GF-D8 (cell line): ENCODE measurements around the gene HSP90AA1.
"Not testable (repeated sequence)": the region's sequence is repeated elsewhere in the genome, so short reads cannot be mapped to it uniquely, and the experiment has no call there.

ENCODE experiments used
- DNase-seq: peaks from one replicate; lab custom pipeline; 2025; lab: John Stamatoyannopoulos, UW

The HSP90AA1 gene

DNA sequence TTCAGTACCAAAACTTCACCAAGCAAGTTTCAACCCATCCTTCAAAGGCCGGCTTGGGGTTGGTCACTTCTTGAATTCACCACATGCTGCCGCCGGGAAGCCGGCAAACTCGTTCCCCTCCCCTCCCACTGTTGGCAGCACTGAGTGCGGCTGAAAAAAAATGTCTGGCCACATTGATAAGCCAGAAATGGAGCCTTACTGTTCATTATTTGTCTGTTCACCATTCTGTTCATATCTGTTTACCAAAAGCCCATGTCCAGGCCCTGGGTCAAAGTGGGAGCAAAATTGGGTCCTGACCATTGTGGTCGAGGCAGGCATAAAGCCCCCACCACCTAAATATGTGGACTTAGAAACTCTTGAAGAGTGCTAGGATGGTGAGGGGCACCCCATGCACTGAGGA lies 7.3 kb upstream of the HSP90AA1 start:
- no peak for DNase-seq

DNA sequence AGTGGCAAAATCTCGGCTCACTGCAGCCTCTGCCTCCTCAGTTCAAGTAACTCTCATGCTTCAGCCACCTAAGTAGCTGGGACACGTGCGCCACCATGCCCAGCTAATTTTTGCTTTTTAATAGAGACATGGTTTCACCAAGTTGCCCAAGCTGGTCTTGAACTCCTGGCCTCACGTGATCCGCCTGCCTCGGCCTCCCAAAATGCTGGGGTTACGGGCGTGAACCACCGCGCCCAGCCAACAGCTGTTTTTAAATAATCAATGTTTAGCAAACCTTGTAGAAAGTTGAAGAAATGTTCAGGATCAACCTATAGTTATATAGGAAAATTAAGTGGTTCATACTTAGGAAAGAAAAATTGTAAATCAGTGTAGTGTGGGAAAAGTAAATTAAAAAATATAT lies 6.0 kb upstream of the HSP90AA1 start:
- no peak for DNase-seq

DNA sequence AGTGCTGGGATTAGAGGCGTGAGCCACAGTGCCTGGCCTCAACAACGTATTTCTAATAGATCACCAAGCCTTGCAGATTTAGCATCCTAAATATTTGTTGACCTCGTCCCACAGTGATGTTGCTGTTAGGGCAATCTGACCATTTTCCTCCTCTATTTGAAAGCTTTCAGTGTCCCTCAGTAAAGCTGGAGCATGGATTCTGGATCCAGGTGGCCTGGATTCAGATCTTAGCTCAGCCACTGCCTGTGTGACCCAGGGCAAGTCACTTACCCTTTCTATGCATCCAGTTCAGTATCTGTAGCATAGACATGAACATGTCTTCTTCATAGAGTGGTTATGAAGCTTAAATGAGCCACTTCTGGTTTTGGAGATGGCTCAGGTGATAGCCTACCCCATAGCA lies 3.9 kb upstream of the HSP90AA1 start:
- DNase-seq, result no peak

DNA sequence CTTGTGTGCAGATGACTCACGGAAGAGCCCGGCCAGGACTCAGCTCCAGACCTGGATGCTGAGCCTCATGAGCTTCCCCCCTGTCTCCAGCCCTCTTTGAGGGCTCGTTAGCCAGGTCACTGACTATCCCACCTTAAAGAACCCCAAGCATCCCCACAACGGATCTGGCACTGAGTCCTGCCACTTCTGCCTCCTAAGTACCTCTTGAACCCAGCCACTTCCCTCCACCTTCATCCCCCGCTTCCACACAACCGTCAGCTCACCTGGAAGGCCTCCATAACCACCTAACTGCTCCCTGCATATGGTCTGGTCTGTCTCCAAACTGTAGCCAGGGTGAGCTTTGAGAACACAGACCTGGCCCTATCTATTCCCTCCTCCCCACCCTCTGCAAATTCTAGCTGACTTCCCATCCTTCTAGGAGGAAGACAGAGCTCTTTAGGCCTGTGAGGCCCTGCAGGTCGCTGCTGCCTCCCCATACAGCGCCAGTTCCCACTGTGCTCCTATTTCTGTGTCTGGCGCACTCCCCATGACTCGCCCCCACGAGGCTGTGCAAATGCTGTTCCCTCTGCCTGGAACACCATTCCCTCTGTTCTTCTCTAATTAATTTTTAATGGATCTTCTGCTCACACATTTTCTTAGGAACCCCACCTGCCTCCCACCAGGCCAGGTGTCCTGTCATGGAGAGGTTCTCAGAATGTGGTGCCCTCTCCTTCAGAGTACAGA lies 2.9 kb upstream of the HSP90AA1 start:
- no peak for DNase-seq

DNA sequence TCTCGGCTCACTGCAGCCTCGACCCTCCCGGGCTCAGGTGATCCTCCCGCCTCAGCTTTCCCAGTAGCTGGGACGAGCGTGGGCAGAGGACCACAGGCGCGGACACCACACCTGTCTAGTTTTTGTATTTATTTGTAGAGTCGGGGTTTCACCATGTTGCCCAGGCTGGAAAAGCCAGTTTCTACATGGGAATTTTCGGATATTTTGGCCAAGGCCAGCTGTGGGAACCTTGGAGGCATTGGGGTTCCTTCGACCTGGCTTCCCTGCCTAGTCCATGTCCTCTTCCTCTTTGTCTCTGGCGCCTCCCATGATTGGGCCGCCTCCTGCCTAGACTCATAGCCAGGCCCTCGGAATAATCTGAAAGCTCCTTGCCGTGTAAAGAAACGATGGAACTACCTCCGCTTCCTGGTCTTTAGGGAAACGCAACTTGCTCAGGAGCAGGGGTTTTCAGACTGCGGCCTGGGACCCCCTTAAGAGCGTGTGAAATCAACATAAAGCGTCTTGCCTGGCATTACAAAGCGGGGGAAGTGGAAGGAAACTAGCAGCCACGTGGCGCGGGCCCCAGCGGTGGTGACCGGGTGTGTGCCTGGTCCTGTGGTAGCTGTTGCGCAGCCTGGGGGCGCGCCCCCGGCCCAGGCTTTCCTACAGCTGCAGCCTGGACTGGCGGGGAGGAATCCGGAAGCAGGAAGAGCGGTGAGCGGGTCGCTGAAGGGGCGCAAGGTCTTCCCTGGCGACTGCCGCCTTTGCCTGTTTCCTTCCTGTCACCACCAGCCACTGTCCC lies 1.4 kb upstream of the HSP90AA1 start:
- DNase-seq, result peak; percentile 77

DNA sequence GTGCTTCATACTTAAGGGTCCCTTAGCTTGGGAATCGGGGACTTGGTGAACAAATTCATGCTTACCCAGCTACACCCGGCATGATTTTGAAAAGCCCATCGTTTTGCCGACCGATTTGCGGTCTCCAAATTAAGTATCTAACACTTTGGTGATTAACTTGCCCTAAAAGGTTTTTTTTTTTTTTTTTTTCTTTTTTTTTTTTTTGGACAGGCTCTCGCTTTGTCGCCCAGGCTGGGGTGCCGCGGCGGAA lies 843 bp upstream of the HSP90AA1 start:
- no peak for DNase-seq

DNA sequence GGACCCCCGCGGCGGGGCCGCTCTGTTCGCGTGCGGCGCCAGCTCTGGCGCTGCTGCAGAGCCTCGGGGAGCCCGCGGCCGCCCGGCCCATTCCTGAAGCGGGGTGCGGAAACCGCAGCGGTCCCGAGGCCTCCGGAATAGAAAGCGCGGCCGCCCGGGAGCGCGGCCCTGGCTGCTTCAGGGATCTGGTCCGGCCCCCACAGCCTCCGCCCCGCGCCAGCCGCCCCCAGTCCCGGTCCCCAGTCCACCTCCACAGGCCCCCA lies 204 bp downstream of the HSP90AA1 start:
- DNase-seq, result no peak

DNA sequence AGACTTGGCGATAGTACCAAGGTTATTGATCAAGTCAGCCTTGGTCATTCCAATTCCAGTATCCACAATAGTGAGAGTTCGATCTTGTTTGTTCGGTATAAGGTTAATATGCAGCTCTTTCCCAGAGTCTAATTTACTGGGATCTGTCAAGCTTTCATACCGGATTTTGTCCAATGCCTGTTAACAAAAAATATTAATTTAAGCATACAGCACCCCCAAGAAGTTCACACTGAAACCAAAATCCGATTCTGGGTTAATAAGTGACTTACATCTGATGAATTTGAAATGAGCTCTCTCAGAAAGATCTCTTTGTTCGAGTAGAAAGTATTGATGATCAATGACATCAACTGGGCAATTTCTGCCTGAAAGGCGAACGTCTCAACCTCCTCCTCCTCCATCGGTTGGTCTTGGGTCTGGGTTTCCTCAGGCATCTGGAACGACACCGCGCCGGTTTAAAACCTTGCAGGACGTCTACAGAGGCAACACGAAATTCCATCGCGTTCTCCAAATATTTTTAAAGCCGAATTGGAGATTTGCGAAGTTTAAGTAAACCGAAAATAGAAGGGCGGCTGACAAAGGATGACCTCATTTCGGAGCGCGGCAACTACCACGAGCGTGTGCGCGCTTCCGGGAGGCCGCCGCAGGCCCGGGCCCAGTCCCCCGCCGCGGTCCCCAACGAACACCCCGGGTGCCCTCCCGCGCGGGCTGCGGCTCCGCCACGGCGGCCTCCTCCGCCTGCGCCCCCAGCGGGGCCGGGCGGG lies 716 bp downstream of the HSP90AA1 start:
- DNase-seq, result no peak

DNA sequence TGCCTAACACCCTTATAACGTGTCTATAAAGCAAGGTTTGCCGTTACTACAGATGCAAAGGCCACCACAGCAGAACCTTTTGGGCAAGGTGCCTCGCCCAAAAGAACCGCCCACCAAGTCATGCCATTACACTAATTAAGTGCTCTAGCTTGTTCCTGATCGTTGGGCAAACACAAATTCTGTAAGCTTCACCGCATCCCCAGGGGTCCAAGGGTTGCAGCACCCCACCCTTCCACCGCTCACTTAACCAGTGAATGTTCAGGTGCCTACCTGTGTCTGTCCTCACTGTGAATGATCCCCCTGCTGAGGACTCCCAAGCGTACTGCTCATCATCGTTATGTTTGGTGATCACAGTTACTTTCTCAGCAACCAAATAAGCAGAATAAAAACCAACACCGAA lies 1.4 kb downstream of the HSP90AA1 start:
- DNase-seq, result no peak

DNA sequence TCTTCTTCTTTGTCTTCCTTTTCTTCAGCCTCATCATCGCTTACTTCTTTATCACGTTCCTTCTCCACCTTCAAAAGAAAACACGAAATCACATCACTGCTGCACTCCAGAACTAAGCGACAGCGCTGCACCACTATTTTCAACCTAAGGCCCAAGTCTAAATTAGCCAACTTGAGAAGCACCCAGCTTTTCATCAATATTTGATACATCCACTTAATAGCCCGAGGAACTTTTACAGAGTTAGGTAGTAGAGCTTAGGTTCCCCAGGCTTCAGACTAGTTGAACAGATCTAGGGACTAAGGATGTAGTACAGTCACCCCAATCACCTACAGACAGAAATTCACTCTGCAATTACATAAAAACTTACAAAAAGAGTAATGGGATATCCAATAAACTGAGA lies 1.9 kb downstream of the HSP90AA1 start:
- no peak for DNase-seq

DNA sequence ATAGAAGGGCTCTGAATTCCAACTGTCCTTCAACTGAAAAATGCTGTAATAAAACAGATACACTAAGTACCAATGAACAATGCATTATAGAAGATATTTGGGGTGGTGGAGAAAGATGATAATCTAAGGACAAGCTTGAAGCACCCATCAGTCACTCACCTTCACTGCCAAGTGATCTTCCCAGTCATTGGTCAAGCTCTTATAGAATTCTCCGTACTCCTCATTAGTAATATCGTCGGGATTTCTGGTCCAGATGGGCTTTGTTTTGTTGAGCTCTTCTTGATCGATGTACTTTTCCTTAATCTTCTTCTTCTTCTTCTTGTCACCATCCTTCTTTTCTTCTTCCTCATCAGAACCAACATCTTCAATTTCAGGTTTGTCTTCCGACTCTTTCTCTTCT lies 2.3 kb downstream of the HSP90AA1 start:
- DNase-seq, result not testable (repeated sequence)

DNA sequence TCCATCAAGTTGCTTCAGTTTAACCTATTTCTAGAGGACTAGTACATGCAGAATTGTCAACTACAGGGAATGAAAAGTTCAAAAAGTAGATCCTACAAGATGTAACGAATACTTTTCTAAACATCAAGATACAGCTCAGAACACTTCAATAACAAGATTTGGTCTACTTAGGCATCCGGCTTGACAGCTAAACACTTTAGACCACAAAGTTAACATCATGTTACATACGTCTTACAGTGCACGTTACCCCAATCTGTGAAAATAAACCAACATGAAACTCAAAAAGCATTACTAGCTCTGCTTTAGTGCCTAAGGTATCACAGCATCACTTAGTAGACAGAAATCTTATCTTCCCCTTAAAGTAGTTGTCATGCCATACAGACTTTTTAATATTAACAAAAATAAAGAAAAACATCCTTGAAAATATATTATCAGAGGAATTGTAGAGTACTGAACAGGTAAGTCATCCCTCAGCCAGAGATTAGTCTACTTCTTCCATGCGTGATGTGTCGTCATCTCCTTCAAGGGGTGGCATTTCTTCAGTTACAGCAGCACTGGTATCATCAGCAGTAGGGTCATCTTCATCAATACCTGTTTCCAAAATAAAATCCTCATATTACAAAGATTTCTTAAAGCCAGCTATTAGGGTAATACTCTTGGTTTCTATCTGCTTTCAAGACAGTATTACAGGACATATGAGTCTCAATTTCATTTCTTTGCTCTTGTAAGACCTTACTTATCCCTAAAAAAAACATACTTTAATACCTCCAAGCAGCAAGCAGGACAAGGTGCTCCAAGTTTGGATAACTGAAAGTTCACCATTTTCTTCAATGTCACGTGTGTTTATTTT lies 5.4 kb downstream of the HSP90AA1 start:
- no peak for DNase-seq

DNA sequence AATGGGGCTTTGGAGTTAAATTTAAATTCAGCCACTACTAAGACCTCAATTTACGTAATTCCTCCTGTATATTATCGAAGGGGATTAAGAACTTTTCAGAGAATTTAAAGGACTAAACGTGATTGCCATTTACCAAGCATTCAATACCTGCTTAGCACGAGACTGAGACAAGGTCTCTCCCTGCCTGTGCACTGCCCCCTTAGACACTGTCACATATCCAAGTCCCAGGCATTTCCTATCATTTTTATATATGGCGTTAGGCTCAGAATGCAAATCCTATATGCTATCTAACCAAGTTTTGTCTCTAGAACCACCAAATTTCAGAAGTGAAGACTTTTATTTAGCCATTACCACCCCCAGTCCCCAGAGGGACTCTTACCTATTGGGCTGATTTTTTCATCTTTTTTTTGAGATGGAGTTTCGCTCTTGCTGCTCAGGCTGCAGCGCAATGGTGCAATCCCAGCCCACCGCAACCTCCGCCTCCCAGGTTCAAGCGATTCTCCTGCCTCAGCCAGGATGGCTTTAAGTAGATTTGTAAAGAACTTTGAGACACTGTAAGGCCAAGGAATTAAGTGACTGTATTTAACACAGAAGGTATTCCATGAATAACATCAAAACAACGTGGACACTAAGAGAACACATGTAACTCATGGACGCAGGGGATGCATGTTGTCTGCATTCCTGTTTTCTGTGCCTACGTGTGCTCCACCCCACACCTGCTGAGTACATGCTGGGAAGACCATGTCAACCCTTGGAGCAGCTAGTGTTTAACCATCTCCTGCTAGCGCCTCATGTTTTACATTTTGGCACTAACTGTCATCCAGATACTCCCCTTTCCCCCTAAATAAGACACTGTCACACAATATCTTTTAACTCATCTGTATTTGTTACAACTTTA lies 6.4 kb downstream of the HSP90AA1 start:
- no peak for DNase-seq

DNA sequence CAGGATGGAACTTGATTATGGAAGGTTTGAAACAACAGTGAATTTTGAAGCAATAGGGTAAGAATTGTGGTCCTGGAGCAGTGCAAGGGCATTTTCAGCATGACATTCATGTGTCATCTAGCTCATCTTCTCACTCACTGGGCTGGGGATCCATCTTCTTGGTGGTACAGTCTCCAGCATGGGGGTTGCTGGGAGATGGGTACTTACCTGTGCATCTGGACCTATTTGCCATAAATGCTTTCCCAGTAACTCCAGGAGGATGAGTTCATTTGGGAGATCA lies 7.2 kb downstream of the HSP90AA1 start:
- DNase-seq, result no peak

DNA sequence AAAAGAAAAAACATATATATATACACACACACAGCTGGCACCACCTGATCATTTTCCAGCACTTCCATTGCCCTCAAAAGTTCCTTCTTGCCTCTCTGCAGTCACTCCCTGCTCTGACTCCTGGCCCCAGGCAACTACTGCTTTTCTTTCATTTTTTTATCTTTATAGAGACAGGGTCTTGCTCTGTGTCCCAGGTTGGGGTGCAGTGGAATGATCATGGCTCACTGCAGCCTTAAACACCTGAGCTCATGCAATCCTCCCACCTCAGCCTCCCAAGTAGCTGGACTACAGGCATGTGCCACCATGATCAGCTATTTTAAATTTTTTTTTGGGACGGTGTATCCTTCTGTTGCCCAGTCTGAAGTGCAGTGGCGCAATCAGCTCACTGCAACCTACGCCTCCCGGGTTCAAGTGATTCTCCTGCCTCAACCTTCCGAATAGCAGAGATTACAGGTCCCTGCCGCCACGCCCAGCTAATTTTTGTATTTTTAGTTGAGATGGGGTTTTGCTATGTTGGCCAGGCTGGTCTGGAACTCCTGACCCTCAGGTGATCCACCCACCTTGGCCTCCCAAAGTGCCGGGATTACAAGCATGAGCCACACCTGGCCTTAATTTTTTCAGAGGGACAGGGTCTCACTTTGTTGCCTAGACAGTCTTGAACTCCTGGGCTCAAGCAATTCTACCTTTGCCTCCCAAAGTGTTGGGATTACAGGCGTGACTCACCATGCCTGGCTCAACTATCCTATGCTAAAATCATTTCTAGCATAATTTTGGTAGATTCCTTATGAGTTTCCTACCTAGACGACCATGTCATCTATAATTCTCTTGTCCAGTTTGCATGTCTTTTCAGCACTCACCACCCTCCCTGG lies 7.8 kb downstream of the HSP90AA1 start:
- DNase-seq, result no peak

DNA sequence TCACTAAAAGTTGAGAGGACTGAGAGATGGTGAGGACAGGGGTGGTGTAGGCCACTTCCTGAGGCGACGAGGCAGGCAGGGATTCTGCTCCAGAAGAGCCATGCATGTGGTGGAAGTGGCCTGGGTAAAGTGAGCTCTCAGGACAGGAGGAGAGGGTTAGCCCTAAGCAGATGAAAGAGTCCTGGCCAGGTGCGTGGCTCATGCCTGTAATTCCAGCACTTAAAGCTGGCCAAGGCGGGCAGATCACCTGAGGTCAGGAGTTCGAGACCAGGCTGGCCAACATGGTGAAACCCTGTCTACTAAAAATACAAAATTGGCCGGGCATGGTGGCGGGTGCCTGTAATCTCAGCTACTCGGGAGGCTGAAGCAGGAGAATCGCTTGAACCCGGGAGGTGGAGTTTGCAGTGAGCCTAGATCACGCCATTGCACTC lies 8.5 kb downstream of the HSP90AA1 start:
- not testable (repeated sequence) for DNase-seq

DNA sequence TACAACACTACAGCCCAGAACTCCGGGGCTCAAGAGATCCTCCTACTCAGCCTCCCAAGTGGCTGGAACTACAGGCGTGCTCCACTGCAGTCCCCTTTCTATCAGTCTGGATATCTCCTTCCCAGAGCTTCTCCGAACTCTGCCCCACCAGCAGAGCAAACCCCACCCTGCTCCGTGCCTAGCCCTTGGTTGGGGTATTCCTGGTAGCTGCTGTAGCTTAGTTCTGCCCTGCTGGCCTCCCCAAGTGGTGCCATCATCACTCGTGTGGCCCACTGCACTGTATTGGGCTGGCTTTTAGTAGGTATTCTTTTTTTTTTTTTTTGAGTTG lies 9.5 kb downstream of the HSP90AA1 start:
- no peak for DNase-seq

DNA sequence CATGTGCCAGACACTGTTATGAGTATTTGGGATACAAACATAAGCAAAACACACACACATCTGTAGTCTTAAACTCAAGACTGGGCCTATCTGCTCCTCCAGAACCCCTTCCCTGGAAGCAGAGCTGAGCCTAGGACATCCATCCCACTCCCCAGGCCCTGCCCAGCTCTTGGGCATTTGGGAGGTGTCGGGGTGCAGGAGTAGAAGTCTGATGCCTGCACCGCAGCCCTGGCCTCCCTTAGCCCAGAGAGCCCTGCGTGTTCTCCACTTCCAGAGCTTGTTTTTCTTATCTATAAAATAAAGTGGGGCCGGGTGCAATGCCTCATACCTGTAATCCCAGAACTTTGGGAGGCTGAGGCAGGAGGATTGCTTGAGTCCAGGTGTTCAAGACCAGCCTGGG lies 11.7 kb downstream of the HSP90AA1 start:
- no peak for DNase-seq

DNA sequence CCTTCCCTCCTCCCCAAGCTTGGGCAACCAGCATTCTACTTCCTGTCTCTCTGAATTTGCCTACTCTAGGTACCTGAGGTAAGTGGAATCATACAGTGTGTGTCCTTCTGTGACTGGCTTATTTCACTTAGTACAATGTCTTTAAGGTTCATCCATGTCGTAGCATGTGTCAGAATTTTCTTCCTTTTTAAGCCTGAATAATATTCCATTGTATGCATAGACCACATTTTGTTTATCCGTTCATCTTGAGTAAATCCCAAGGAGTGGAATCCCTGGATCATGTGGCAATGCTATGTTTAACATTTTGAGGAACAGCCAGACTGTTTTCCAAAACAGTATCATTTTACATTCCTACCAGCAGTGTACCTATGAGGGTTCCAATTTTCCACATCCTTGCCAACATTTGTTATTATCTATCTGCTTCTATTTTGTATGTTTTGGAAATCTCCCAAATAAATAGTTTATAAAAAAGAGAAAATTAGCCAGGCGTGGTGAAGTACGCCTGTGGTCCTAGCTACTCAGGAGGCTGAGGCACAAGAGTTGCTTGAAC lies 12.4 kb downstream of the HSP90AA1 start:
- no peak for DNase-seq

DNA sequence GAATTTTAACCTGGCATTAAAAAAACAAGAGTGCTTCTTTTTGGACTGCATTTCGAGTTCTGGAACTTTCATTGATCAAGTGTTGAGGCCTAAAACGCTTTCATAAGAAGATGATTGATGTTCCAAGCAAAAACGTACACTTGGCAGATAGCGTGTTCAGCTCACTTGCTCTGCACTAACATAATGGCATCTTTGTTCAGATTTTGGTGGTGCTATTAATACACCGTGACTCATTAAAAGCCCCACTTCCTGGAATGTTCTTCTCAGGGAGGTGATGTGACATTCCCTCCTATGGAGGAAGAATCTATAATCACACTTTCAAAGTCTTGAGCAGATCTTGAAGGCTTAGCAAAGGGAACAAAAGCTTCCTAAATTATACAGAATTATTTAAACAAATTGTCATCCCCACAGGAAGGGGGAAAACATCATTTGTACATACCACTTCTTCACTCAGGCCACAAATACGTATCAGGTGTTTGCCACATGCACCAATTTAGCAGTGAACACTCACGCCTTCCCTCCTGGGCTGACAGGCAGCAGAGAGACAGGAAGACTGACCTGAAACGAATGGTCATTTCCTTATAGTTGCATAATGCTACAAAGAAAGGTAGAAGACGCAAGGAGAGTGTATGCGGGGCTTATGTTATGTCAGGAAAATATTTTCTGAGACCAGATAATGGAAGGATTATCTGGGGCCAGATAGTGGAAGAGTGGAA lies 15.4 kb downstream of the HSP90AA1 start:
- DNase-seq, result no peak
